ENCODE data around the gene TRH.
A peak's percentile ranks its signal among the peaks of the same experiment; 100 is the strongest.
"Not testable (repeated sequence)": the region's sequence is repeated elsewhere in the genome, so short reads cannot be mapped to it uniquely, and the experiment has no call there.

The TRH gene

DNA sequence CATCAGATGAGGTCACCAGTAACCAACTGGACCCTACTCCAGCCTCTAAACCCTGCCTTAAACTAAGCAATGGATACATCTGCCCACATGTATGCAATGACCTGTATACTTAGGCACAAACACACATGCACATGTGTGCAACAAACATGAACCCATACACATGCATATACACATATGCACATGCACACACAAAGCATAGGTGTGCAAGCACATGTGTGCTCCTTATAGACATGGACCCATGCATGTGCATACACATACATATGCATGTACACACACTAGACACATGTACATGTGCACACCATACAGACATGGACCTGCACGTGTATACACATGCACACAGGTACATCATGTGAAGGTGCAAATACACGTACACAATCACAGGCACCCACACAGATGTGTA is 8.6 kb upstream of the TRH start:
- DNase-seq (ENCODE audit: low read depth) = no peak

GRCh38 chr3:129966876-129967275 is 7.6 kb upstream of the TRH start:
- no peak for DNase-seq (ENCODE audit: low read depth)

DNA sequence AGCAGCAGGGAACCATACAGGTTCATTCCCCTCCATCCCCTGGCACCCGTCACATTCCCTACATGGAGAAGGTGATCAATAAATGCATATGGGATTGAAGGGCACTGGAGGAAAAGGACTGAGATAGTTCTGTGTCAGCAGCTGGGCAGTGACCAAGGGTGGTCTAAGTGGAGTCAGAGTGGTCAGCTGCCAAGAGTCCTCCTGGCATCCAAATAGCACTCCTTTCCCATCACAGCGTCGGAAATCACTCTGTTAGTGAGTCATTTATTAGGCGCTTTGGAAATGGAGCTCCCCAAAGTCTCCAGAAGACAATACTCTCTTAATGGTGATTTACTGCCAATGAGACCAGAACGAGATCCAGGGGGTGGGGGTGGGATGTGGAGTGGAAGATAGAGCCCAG is 6.8 kb upstream of the TRH start:
- no peak for DNase-seq (ENCODE audit: low read depth)

DNA sequence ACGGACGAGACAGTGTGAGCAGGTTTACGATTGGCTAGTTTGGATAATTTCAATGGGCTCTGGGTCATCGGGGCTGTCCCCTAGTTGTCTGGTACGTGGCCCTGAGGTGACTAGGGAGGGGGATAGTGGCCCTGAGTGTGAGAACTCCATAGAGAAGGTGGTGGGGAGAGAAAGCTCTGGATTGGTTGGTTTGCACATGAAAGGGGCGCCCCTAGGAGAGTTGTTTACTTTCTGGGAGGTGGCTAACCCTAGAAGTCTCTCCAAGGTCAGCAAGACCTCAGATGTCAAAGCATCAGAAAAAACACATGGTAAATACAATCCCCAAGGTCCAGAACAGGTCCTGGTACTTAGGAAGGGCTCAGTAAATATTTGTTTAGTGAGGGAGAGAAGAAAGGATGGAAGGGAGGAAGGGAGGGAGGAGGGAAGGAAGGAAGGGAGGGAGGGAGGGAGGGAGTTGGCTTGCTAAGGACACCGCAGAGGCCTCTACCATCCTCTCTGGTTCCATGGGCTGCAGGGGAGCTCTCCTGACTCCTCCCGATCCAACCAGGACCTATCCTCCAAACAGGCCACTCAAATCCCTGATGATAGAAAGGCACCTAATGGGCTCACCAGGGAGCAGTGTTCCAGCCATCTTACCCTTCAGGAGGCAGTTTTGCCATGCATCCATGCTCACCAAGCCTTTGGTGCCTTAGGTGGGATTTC is 3.0 kb upstream of the TRH start:
- DNase-seq (ENCODE audit: low read depth) = no peak

DNA sequence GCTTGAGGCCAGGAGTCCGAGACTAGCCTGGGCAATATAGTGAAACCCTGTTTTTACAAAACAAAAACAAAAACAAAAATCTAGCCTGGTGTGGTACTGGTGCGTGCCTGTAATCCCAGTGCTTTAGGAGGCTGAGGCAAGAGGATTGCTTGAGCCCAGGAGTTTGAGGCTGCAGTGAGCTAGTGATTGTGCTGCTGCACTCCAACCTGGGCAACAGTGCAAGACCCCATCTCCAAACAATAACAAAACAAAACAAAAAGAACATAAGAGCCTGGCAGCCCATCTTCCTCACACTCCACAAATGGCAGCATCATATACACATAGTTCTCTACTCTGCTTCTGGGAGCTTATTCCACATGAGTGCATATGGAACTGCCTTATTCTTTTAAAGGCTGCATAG is 2.2 kb upstream of the TRH start:
- DNase-seq (ENCODE audit: low read depth) = no peak

DNA sequence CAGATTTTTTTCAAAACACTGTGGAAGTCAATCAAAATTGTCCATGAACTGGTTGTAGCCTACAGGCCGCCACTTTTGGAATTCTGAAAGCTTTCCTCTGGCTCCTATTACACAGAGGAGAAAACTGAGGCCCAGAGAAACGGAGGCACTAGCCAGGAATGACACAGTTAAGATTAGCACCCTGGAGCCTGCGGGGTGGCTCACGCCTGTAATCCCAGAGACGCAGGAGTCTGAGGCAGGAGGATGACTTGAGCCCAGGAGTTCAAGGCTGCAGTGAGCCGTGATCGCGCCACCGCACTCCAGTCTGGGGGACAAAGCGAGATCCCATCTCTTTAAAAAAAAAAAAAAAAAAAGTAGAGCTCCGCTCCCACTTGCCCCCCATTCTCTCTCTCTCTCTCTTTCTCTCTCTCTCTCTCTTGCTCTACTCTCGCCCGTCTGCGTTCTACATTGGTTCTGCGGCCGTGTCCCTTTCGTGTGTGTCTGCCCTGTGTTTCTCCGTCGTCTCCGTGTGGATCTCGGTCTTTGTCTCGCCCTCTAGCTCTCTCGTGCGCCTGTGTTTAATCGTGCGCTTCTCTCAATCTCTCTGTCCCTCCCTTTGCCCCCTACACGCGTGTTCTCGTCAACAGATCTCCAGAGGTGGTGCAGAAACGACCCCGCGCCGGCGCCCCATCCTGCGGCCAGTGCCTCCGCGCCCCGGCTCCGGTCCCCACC is 512 bp upstream of the TRH start:
- no peak for DNase-seq (ENCODE audit: low read depth)

DNA sequence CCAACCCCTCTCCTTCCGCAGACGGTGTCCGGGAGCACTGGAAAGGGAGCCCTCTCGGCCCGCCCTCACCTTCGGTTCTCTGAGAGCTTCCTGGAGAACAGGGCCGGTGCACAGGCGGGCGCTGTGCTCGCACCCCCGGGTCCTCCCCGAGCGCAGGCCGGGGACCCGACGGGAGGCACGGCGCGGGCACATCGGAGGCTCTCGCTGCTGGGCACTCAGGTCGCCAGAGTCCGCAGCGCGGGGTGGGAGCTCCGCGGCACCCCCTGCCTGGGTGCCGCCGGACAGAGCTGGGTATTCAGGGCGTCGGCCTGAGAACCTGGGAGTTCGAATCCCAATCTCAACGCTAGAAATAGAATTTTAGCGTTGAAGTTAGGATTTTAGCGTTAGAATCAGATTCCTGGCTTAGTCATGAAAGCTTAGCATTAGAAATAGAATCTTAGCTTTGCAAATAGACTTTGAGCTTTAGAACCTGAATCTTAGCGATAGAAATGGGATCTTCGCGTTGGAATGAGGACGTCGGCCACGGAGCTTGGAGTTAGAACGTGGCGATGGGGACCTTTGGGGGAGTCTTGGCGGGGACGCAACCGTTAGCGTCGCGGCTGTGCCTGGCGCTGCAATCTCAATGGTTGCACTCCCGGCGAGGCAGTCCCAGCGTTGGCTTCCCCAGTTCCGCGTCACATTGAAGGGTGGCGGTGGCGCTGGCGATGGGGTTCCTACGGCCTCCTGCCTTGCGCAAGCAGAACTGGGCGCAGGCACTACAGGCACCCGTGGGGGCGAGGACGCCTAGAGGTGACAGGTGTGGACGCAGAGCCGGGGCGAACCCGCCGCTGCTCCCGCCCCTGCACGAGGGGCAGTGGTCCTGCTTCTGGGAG is 549 bp downstream of the TRH start:
- DNase-seq (ENCODE audit: low read depth) = no peak

GRCh38 chr3:129975705-129976048 is 1.2 kb downstream of the TRH start:
- no peak for DNase-seq (ENCODE audit: low read depth)

- no peak for DNase-seq (ENCODE audit: low read depth)
Measured at GRCh38 chr3:129976286-129976685, 1.8 kb downstream of the TRH start.

DNA sequence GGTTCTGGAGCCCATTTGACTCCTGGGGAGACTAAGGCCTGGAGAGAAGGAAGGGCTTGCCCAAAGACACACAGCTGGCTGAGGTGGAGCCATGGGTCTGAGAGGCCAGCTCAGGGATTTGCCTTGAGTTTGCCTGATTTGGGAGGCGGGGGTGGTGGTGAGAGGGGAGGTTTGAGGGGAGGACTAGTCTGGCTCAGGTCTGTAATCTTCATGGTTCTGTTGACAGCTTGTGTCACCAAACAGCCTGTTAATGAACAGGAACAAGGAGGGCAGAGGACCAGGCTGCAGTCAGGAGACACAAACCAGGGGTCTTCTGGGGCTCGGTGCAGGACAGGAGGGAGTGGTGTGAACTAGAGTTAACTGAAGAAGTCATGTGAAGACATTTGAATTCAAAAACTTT is 3.6 kb downstream of the TRH start:
- no peak for DNase-seq (ENCODE audit: low read depth)

DNA sequence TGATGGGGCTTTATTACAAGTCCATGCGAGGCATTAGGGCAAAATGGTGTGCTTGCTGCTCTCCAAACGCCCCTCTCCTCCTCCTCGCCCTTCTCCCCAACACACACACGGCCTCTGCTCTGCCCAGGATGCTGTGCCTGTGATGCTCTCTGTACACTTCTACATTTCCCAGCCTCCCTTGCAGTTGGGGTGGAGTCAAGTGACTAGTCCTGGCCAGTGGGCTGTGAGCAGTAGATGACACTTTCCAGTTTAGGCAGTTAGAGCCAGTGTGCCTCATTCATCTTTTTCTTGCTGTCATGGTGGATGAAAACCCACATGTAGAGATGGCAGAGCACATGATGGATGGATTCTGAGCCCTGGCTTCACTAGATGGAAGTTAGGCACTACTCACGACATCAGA is 5.4 kb downstream of the TRH start:
- no peak for DNase-seq (ENCODE audit: low read depth)

GRCh38 chr3:129983561-129983960 is 9.0 kb downstream of the TRH start:
- DNase-seq (ENCODE audit: low read depth) = no peak

DNA sequence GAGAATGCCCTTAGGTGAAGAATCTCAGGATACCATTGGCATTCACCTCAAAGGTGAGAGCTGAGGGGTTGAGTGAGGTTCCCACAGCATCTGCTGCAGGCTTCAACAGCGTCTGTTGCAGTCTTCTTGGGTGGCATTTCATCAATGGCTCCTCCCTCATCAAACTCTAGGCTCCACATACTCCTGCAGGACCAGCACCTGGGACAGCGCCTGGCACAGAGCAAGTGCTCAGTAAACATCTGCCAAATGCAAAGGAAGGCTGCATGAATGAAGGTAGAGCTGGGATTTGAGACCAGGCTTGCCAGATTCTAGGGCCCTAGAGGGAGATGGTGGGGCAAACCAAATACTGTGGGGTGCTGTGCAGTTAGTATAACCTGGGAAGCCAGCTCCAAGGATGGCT is 9.6 kb downstream of the TRH start:
- DNase-seq (ENCODE audit: low read depth) = no peak

- DNase-seq (ENCODE audit: low read depth) = no peak
Measured at GRCh38 chr3:129985113-129985512, 10.6 kb downstream of the TRH start.

DNA sequence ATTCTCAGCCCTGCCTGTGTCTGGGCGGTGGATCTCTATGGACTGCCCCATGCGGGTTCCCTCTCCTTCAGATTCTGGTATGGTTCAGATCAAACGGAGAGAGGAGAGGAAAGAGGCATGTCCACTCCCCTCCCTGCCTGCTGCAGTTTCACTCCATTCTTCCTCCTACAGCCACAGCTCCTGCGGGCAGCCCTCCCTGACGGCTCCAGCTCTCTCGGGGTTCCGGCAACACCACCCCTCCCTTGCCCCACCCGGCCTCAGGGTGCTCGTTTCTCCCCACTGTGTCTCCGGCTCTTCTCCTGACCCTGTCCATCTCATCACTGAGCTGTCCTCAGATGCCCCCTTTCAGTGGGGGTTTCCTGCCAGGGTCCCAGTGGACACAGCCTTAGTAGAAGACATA is 13.9 kb downstream of the TRH start:
- DNase-seq (ENCODE audit: low read depth) = no peak

- no peak for DNase-seq (ENCODE audit: low read depth)
Measured at GRCh38 chr3:129989414-129989813, 14.9 kb downstream of the TRH start.

GRCh38 chr3:129992781-129993180 is 18.3 kb downstream of the TRH start:
- no peak for DNase-seq (ENCODE audit: low read depth)

DNA sequence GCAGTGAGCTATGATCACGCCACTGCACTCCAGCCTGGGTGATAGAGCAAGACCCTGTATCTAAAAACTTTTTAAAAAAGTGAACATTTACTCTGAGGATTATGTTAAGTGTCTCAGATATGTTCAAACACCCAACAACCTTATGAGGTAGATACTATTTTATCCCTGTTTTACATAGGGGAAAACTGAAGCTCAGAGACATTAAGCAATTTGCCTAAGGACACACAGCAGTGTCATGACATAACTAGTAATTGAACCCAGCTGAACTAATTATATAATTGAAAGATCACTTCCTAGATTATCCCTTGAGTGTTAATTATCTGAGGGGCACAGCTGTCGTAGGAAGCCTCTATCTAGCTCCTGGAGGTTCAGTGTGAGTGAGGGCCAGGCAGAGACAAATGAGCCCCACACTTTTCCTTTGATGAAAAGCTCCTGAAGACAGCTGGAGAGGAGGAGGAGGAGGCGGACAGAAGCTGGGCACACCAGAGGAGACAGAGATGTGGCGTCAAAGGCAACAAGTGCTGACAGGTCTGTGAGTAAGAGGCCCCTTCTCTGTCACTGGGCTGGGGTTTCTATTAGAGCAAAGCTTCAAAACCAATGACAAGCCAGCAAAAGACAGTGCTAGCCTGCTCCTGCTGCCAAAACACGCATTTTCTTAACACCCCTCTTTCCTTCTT is 20.5 kb downstream of the TRH start:
- no peak for DNase-seq (ENCODE audit: low read depth)

DNA sequence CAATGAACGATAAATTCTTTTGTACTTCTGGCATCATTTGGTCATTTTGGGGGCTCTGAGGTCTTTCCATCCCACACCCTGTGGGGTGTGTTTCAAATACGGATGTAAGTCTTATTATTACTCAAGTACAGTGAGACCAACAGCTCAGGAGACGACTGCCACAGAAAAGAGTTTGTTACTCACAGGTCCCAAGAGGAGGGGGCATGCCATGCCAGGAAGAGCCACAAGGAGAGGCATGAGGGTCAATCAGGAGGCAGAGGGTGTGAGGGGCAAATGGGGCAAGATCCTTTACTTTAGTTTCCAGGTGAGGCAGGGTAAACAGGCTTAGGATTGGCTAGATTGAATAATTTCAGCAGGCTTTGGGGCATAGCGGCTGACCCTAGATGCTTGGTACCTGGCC is 21.6 kb downstream of the TRH start:
- no peak for DNase-seq (ENCODE audit: low read depth)

- not testable (repeated sequence) for DNase-seq (ENCODE audit: low read depth)
Measured at GRCh38 chr3:129999176-129999575, 24.7 kb downstream of the TRH start.

- peak; percentile 51 for DNase-seq (ENCODE audit: low read depth)
Measured at GRCh38 chr3:130002666-130003598, 28.4 kb downstream of the TRH start.

Data from stimulated activated CD8-positive, alpha-beta memory T cell treated with anti-CD3 and anti-CD28 coated beads, Interleukin-12 subunit alpha, Interleukin-12 subunit beta, amount 100 ng/mL, for 4 hours (primary cell).